ENCODE data around the gene HMGB2. TPM values are rescaled to one million over a fixed set of nuclear protein-coding genes. Genes with fewer than 3 reads are reported as not detected.

HMGB2 gene
- total RNA-seq, 1 donor from 2014 or later, result 18.3 TPM

GRCh38 chr4:173332963-173333657 is 1.0 kb downstream of the HMGB2 start:
- Histone ChIP-seq H3K4me3 (ENCODE audit: insufficient read depth, low read depth, low read length) (peak overlapping the region; percentile 92), H3K27ac (ENCODE audit: low read depth, low read length) (peak overlapping the region; percentile 98), H3K9me3 (ENCODE audit: insufficient read depth, low read depth, low read length) (no peaks in the 10 kb centered on the region), H4K20me1 (ENCODE audit: insufficient read depth, low read length) (peaks cover 14% of the 10 kb centered on the region), H3K9ac (ENCODE audit: low read length) (peak overlapping the region; percentile 98), H2AFZ (ENCODE audit: low read depth, low read length) (peak overlapping the region; percentile 52), H3K4me1 (ENCODE audit: insufficient read depth, low read length) (peaks cover 9% of the 10 kb centered on the region), H3K79me2 (ENCODE audit: insufficient read depth, low read length) (peaks cover 41% of the 10 kb centered on the region), H3K36me3 (ENCODE audit: insufficient read depth, low read length) (peaks cover 3% of the 10 kb centered on the region), H3K27me3 (ENCODE audit: insufficient read depth, low read length) (no peaks in the 10 kb centered on the region), H3K4me2 (ENCODE audit: low read length) (peak overlapping the region; percentile 92)
- H3K36me3 Mint-ChIP-seq (ENCODE audit: low read depth, unreplicated experiment), result no peaks in the 10 kb centered on the region
- peaks cover 4% of the 10 kb centered on the region for H3K4me1 Mint-ChIP-seq (ENCODE audit: low read depth, unreplicated experiment)
- no peaks in the 10 kb centered on the region for H3K27me3 Mint-ChIP-seq (ENCODE audit: low read depth, unreplicated experiment)
- no peak for TF ChIP-seq EZH2 (IDR thresholded peaks at IDR 0.05; ENCODE audit: insufficient read depth, low read length)
- TF ChIP-seq CTCF (IDR thresholded peaks at IDR 0.05; ENCODE audit: insufficient read depth, low read depth, low read length), result no peak
- peak overlapping the region; percentile 94 for H3K4me3 Mint-ChIP-seq (ENCODE audit: unreplicated experiment)
- DNase-seq (ENCODE audit: low read depth) (no peak), FAIRE-seq (no peak)
- no peaks in the 10 kb centered on the region for H3K9me3 Mint-ChIP-seq (ENCODE audit: unreplicated experiment)
- H3K27ac Mint-ChIP-seq (ENCODE audit: unreplicated experiment), result peak overlapping the region; percentile 91

- no peak overlapping the region for H3K27ac Mint-ChIP-seq (ENCODE audit: unreplicated experiment)
Observed at GRCh38 chr4:173332021-173332487, 2.1 kb downstream of the HMGB2 start.

More at GRCh38 chr4:173332021-173332487, 2.1 kb downstream of the HMGB2 start:
- Histone ChIP-seq H3K4me2 (ENCODE audit: low read length) (peak overlapping the region; percentile 92), H3K79me2 (ENCODE audit: insufficient read depth, low read length) (peaks cover 41% of the 10 kb centered on the region), H3K9ac (ENCODE audit: low read length) (peak overlapping the region; percentile 98), H3K36me3 (ENCODE audit: insufficient read depth, low read length) (peaks cover 3% of the 10 kb centered on the region), H3K4me1 (ENCODE audit: insufficient read depth, low read length) (peaks cover 9% of the 10 kb centered on the region), H3K27me3 (ENCODE audit: insufficient read depth, low read length) (no peaks in the 10 kb centered on the region), H3K27ac (ENCODE audit: low read depth, low read length) (no peak overlapping the region), H4K20me1 (ENCODE audit: insufficient read depth, low read length) (peaks cover 14% of the 10 kb centered on the region), H2AFZ (ENCODE audit: low read depth, low read length) (no peak overlapping the region), H3K4me3 (ENCODE audit: insufficient read depth, low read depth, low read length) (peak overlapping the region; percentile 92), H3K9me3 (ENCODE audit: insufficient read depth, low read depth, low read length) (no peaks in the 10 kb centered on the region)
- Mint-ChIP-seq H3K9me3 (ENCODE audit: unreplicated experiment) (no peaks in the 10 kb centered on the region), H3K27me3 (ENCODE audit: low read depth, unreplicated experiment) (no peaks in the 10 kb centered on the region), H3K36me3 (ENCODE audit: low read depth, unreplicated experiment) (no peaks in the 10 kb centered on the region), H3K4me3 (ENCODE audit: unreplicated experiment) (no peak overlapping the region), H3K4me1 (ENCODE audit: low read depth, unreplicated experiment) (peaks cover 4% of the 10 kb centered on the region)
- TF ChIP-seq CTCF (IDR thresholded peaks at IDR 0.05; ENCODE audit: insufficient read depth, low read depth, low read length) (no peak), EZH2 (IDR thresholded peaks at IDR 0.05; ENCODE audit: insufficient read depth, low read length) (no peak)
- DNase-seq (ENCODE audit: low read depth) (no peak), FAIRE-seq (no peak)
